Measurements from ENCODE around the gene CDPF1. TPM values are rescaled to one million over a fixed set of nuclear protein-coding genes. Genes with fewer than 3 reads are reported as not detected.

Gene CDPF1
- total RNA-seq, 2 experiments from 2014 or later = 11.9 to 12.1 TPM

DNA sequence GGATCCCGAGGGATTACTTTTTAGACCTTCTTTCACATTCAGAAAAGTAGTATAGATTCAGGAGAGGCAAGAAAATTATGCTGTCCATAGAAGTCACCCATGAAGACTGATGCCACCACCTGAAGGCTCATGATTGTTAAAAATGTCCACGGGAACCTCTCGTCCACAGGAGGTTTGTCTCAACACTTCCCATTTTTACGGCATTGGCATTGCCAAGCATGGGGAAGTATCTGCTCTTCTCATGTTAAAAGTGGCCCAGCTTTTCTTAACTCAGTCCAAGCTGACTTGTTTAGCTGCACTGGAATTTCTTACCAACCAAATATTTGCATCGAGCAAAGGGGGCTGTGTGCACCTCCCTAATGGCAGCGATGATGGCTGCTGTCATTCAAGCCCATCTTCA lies 9.6 kb downstream of the CDPF1 start:
- DNase-seq (no peak), ATAC-seq (no peak)
- intact Hi-C loops (cut with micrococcal nuclease) = no loop called here
- TF ChIP-seq, protein P1, sequence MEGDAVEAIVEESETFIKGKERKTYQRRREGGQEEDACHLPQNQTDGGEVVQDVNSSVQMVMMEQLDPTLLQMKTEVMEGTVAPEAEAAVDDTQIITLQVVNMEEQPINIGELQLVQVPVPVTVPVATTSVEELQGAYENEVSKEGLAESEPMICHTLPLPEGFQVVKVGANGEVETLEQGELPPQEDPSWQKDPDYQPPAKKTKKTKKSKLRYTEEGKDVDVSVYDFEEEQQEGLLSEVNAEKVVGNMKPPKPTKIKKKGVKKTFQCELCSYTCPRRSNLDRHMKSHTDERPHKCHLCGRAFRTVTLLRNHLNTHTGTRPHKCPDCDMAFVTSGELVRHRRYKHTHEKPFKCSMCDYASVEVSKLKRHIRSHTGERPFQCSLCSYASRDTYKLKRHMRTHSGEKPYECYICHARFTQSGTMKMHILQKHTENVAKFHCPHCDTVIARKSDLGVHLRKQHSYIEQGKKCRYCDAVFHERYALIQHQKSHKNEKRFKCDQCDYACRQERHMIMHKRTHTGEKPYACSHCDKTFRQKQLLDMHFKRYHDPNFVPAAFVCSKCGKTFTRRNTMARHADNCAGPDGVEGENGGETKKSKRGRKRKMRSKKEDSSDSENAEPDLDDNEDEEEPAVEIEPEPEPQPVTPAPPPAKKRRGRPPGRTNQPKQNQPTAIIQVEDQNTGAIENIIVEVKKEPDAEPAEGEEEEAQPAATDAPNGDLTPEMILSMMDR (IDR thresholded peaks at IDR 0.05) = no peak
- Mint-ChIP-seq H3K9me3 (no peaks in the 10 kb centered on the region), H3K4me3 (no peak overlapping the region), H3K27ac (no peak overlapping the region), H3K27me3 (no peaks in the 10 kb centered on the region), H3K4me1 (ENCODE audit: low read depth) (peaks cover 22% of the 10 kb centered on the region), H3K36me3 (ENCODE audit: low read depth) (peaks cover 3% of the 10 kb centered on the region)
- POLR2A ChIA-PET = no interaction called here
- CTCF ChIA-PET = no interaction called here

DNA sequence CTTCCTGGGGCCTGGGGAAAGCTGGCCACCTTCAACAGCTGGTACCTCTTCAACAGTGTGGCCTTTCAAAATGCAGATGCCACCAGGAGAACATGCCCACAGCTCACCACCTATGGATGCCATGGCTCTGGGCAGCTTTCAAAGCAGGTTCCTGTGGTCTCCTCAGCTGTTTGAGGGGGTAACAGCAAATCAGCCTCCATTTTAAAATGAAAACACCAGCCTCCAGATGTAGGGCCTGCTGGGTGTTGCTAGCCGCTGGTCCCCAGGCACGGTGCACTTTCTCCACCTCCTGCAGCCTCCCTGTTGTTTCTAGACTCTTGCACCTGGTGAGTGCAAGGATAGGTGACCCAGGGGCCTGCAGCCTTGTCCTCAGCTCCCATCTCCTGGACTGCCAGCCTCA lies 10.0 kb downstream of the CDPF1 start:
- intact Hi-C loops (cut with micrococcal nuclease) = no loop called here
- Mint-ChIP-seq H3K27me3 (no peaks in the 10 kb centered on the region), H3K4me3 (no peak overlapping the region), H3K9me3 (no peaks in the 10 kb centered on the region), H3K27ac (no peak overlapping the region), H3K4me1 (ENCODE audit: low read depth) (peaks cover 22% of the 10 kb centered on the region), H3K36me3 (ENCODE audit: low read depth) (peaks cover 3% of the 10 kb centered on the region)
- CTCF ChIA-PET = no interaction called here
- no peak for ATAC-seq
- DNase-seq = no peak
- POLR2A ChIA-PET = no interaction called here
- TF ChIP-seq, protein P1 (IDR thresholded peaks at IDR 0.05) = no peak

DNA sequence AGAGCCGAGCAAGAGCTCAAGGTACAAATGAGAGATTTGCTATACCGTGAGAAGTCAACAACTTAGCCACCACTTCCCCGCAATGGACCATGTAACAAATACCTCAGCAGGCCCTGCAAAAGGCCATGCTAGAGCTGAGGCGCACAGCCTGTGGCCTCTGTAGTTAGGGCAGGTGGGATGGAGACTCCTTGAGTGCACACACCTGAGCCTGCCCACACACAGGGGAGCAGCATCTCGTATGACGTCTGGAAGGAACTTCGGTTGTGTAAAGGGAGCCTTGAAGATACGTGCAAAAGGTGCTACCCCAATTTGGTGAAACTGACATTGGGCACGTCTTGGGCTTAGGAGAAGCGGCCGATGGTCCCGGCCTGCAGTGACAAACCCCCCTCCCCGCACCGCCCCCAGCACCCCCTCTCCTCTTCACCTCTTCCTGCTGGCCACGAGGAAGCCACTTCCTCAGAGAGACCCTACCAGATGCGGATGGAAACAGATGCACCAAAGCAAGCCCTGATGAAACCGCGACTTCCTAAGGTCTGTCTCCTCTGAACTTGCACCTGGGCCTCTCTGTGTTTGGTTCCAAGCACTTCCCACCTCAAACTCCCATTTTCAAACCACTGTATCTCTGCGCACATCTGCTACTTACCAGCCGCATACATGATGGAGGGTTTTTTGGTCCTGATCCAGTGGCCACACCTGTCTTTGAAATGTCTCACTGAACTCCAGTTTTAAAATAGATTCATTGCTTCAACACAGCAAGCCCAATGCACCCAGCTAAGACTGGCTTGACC lies 10.6 kb downstream of the CDPF1 start:
- no peaks in the 10 kb centered on the region for H3K27me3 Mint-ChIP-seq
- TF ChIP-seq, protein P1 (IDR thresholded peaks at IDR 0.05) = no peak
- H3K4me3 Mint-ChIP-seq = peak overlapping the region; percentile 26
- peaks cover 3% of the 10 kb centered on the region for H3K36me3 Mint-ChIP-seq (ENCODE audit: low read depth)
- peaks cover 22% of the 10 kb centered on the region for H3K4me1 Mint-ChIP-seq (ENCODE audit: low read depth)
- ATAC-seq (peak; percentile 63), DNase-seq (peak; percentile 35)
- ChIA-PET CTCF (no interaction called here), POLR2A (interaction anchor here (1.1 kb wide), 1 partner anchor 11 kb away, joined by 5 read pairs; the partner anchor contains the start of gene CDPF1)
- peak overlapping the region; percentile 83 for H3K27ac Mint-ChIP-seq
- intact Hi-C loops (cut with micrococcal nuclease) = no loop called here
- H3K9me3 Mint-ChIP-seq = no peaks in the 10 kb centered on the region

DNA sequence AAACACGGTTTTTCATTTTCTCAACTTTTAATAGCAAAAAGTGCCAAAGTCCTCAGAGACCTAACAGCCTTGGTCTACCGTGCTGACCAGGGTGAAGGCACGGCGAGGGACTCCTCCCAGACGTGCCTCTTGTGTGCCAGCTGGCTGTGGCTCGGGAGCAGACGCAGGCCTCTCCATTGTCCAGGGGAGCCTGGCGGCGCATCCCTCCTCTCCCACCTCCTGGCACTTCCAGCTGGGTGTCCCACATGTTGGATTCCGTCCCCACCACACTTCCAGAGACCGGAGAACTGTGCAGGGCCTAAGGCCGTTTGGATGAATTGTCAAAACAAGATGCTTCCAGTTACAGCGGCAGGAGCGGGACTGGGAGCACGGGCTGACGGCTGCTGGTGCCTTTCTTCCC lies 11.6 kb downstream of the CDPF1 start:
- no peaks in the 10 kb centered on the region for H3K36me3 Mint-ChIP-seq (ENCODE audit: low read depth)
- no peak overlapping the region for H3K4me3 Mint-ChIP-seq
- POLR2A ChIA-PET = interaction anchor here (1.1 kb wide), 1 partner anchor 12 kb away, joined by 5 read pairs; the partner anchor contains the start of gene CDPF1
- H3K27me3 Mint-ChIP-seq = no peaks in the 10 kb centered on the region
- TF ChIP-seq, protein P1 (IDR thresholded peaks at IDR 0.05) = no peak
- no peak overlapping the region for H3K27ac Mint-ChIP-seq
- H3K9me3 Mint-ChIP-seq = no peaks in the 10 kb centered on the region
- CTCF ChIA-PET = no interaction called here
- DNase-seq (no peak), ATAC-seq (no peak)
- intact Hi-C loops (cut with micrococcal nuclease) = no loop called here
- H3K4me1 Mint-ChIP-seq (ENCODE audit: low read depth) = peaks cover 22% of the 10 kb centered on the region

DNA sequence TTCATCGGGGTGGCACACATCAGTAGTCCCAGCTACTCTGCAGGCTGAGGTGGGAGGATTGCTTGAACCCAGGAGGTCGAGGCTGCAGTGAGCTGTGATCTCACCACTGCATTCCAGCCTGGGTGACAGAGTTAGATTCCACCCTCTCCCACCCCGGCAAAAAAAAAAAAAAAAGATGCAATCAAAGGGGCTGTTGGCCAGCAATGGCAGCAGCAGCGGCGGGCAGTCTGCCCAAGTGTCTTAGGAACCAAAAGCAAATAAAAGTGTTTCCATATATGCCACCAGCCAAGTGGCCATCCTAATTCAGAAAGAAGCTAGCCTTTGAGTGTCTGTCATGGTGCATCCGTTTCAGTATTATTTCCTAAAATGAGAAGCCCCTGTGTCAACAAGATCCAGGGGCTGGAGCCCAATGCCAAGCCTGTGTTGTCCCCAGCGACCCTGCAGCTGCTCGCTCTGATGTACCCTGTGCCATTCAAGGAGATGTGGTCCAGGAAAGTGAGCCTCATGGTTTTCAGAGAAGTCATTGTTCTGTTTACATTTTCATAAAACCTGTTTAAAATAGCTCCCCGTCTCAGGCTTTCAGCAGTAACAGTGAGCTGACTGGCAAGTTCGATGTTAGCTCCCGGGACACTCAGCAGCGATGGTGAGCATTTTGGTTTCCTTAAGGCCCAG lies 12.5 kb downstream of the CDPF1 start:
- H3K9me3 Mint-ChIP-seq = no peaks in the 10 kb centered on the region
- no peaks in the 10 kb centered on the region for H3K27me3 Mint-ChIP-seq
- no peak overlapping the region for H3K27ac Mint-ChIP-seq
- intact Hi-C loops (cut with micrococcal nuclease) = no loop called here
- peaks cover 25% of the 10 kb centered on the region for H3K4me1 Mint-ChIP-seq (ENCODE audit: low read depth)
- no peak for ATAC-seq
- ChIA-PET POLR2A (no interaction called here), CTCF (no interaction called here)
- H3K36me3 Mint-ChIP-seq (ENCODE audit: low read depth) = no peaks in the 10 kb centered on the region
- DNase-seq = no peak
- no peak overlapping the region for H3K4me3 Mint-ChIP-seq
- TF ChIP-seq, protein P1 (IDR thresholded peaks at IDR 0.05) = no peak

Measured in activated CD8-positive, alpha-beta T cell treated with anti-CD3 and anti-CD28 coated beads for 36 hours (primary cell).